K562 (cell line): Measurements from ENCODE around the gene FAM53A. TPM values are rescaled to one million over a fixed set of nuclear protein-coding genes. Genes with fewer than 3 reads are reported as not detected.
A peak's percentile ranks its signal among the peaks of the same experiment; 100 is the strongest.

Source experiments
- BHLHE40 ChIP-seq: IDR thresholded peaks from 2 replicates; pipeline ENCODE4 v1.6.1; 2011; ENCODE audit warnings: low read length, improper control_type of control experiment
- CBFB ChIP-seq: sonication (generic); formaldehyde crosslinking; IDR thresholded peaks from 2 replicates; pipeline ENCODE4 v1.4.0; 2020; ENCODE audit warnings: mild to moderate bottlenecking, missing genetic modification reagents
- ELF1 ChIP-seq: fragments of 200-800 bp; sonication (Bioruptor generic); IDR thresholded peaks from 2 replicates; pipeline ENCODE4 v1.6.1; 2016; ENCODE audit warnings: missing genetic modification characterization, missing compliant biosample characterization
- ELF2 ChIP-seq: fragments of 250-450 bp; sonication (Bioruptor Pico); IDR thresholded peaks from 2 replicates; pipeline ENCODE4 v1.5.0; 2021; ENCODE audit warnings: mild to moderate bottlenecking
- HDGF ChIP-seq: fragments of 450-650 bp; IDR thresholded peaks from 2 replicates; pipeline ENCODE4 v1.6.1; 2016
- HMBOX1 ChIP-seq: sonication (generic); IDR thresholded peaks from 2 replicates; pipeline ENCODE4 v1.6.1; 2016
- HNRNPL ChIP-seq: fragments of 200-400 bp; formaldehyde crosslinking; IDR thresholded peaks from 2 replicates; pipeline ENCODE4 v1.6.1; 2017; ENCODE audit warnings: low read depth, mild to moderate bottlenecking, low read length
- MTF1 ChIP-seq: fragments of 250-450 bp; sonication (Bioruptor Pico); IDR thresholded peaks from 2 replicates; pipeline ENCODE4 v1.9.0; 2021; ENCODE audit warnings: moderate library complexity, mild to moderate bottlenecking, inconsistent platforms, borderline replicate concordance
- NFE2 ChIP-seq: IDR thresholded peaks from 2 replicates; pipeline ENCODE4 v1.6.1; 2014; ENCODE audit warnings: antibody characterized with exemption, low read depth
- NR1H2 ChIP-seq: sonication (generic); formaldehyde crosslinking; IDR thresholded peaks from 2 replicates; pipeline ENCODE4 v1.4.0; 2020; ENCODE audit warnings: mild to moderate bottlenecking, missing genetic modification reagents
- NR2C1 ChIP-seq, 2 experiments: fragments of 450-650 bp; IDR thresholded peaks; 2 replicates each; pipeline ENCODE4 v1.6.1; 2017; ENCODE audit warnings: mild to moderate bottlenecking in 2 of 2, antibody characterized with exemption in 1 of 2, inconsistent platforms in 1 of 2, missing compliant biosample characterization in 1 of 2, missing genetic modification characterization in 1 of 2
- NR3C1 ChIP-seq: sonication (generic); formaldehyde crosslinking; IDR thresholded peaks from 2 replicates; pipeline ENCODE4 v1.8.1; 2022; ENCODE audit warnings: missing genetic modification reagents
- NRF1 ChIP-seq, 2 experiments: fragments of 450-650 bp; IDR thresholded peaks in 1 of 2; conservative IDR thresholded peaks in 1 of 2; 2 replicates each; pipeline ENCODE4 v1.6.1; 2014; ENCODE audit warnings: mild to moderate bottlenecking in 2 of 2
- RB1 ChIP-seq: fragments of 450-650 bp; IDR thresholded peaks from 2 replicates; pipeline ENCODE4 v1.6.1; 2017; ENCODE audit warnings: low read depth, mild to moderate bottlenecking
- RBM14 ChIP-seq: fragments of 200-400 bp; formaldehyde crosslinking; IDR thresholded peaks from 2 replicates; pipeline ENCODE4 v1.6.1; 2018; ENCODE audit warnings: low read depth, mild to moderate bottlenecking, low read length, moderate library complexity, borderline replicate concordance; ENCODE audit not compliant: insufficient read depth
- SNRNP70 ChIP-seq: fragments of 200-400 bp; formaldehyde crosslinking; optimal IDR thresholded peaks from 2 replicates; pipeline ENCODE3; 2017; ENCODE audit warnings: low read depth, low read length
- THAP7 ChIP-seq: fragments of 250-450 bp; sonication (Bioruptor Pico); IDR thresholded peaks from 2 replicates; pipeline ENCODE4 v1.5.0; 2021
- ZBTB33 ChIP-seq: sonication (generic); formaldehyde crosslinking; IDR thresholded peaks from 2 replicates; pipeline ENCODE4 v1.8.1; 2023; ENCODE audit warnings: mild to moderate bottlenecking, missing genetic modification reagents
- ZBTB5 ChIP-seq: fragments of 450-650 bp; IDR thresholded peaks from 2 replicates; pipeline ENCODE4 v1.6.1; 2017; ENCODE audit warnings: antibody characterized with exemption
- ZC3H4 ChIP-seq: sonication (generic); formaldehyde crosslinking; IDR thresholded peaks from 2 replicates; pipeline ENCODE4 v1.9.0; 2021; ENCODE audit warnings: missing genetic modification reagents, borderline replicate concordance
- ZNF384 ChIP-seq: IDR thresholded peaks from 2 replicates; pipeline ENCODE4 v1.6.1; 2012; ENCODE audit warnings: low read depth, low read length, improper control_type of control experiment
- ZNF551 ChIP-seq: fragments of 250-450 bp; sonication (Bioruptor Pico); IDR thresholded peaks from 2 replicates; pipeline ENCODE4 v1.5.0; 2021; ENCODE audit warnings: mild to moderate bottlenecking, moderate library complexity
- ZNF79 ChIP-seq: fragments of 250-450 bp; sonication (Bioruptor Pico); IDR thresholded peaks from 2 replicates; pipeline ENCODE4 v1.4.0; 2020; ENCODE audit warnings: low read depth, mild to moderate bottlenecking, moderate library complexity
- polyA plus RNA-seq, 8 experiments: library from polyadenylated mRNA; depleted of rRNA in 4 of 8; stranded (reverse) in 5 of 8; unstranded in 3 of 8; fragments of >200 nt; fragmentation: Nextera tagmentation in 2 of 8; fragmentation: Illumina TruSeq in 1 of 8; extraction: Ambion mirVana in 2 of 8; extraction: Trizol in 1 of 8; gene quantifications; 2 replicates each; pipeline versions ENCODE4 v1.2.1 to v1.2.3, GENCODE V29; 2011 to 2014; ENCODE audit warnings: inconsistent platforms in 1 of 8, missing spikeins in 1 of 8
- total RNA-seq, 7 experiments: library from RNA; depleted of rRNA in 6 of 7; stranded (reverse); fragments of >200 nt in 6 of 7; fragmentation: Illumina TruSeq in 2 of 7; extraction: Trizol in 2 of 7; gene quantifications; 2 replicates each; pipeline versions ENCODE4 v1.2.1 to v1.2.3, GENCODE V29; 2011 to 2021; ENCODE audit warnings: low replicate concordance in 1 of 7

The FAM53A gene
- total and polyA plus RNA-seq, 9 of the 15 experiments (the other 6 are each of a cell fraction or from before 2014, with no cell fraction given): 0.53 to 2.7 (median 1.4) TPM; not detected in 2

GRCh38 chr4:1720163-1720983 is 36.3 kb upstream of the FAM53A start (continued):
- TF ChIP-seq THAP7 (0 out of 2 replicates have a peak, but pooled peaks have one; percentile 45), ZC3H4 (CRISPR knock-in tag) (peak; percentile 47; the same call in 1 of the 2 replicates), HNRNPL (peak; percentile 73; the same call in 1 of the 2 replicates), ZBTB5 (no peak), ZBTB33 (CRISPR knock-in tag) (peak; percentile 49; the same call in 1 of the 2 replicates), NRF1 (conservative IDR thresholded peaks at IDR 0.05 in 1 of 2, IDR thresholded peaks at IDR 0.05 in 1 of 2) (peak; percentile 92 to 93), CBFB (CRISPR knock-in tag) (0 out of 2 replicates have a peak, but pooled peaks have one; percentile 47), ELF1 (tag) (no peak), NFE2 (no peak), NR1H2 (CRISPR knock-in tag) (no peak), RBM14 (0 out of 2 replicates have a peak, but pooled peaks have one; percentile 75), NR2C1 (IDR thresholded peaks at IDR 0.05) (peak; percentile 35; the same call in 1 of the 2 replicates), NR2C1 (tag; IDR thresholded peaks at IDR 0.05) (peak; percentile 56; the same call in 1 of the 2 replicates), HMBOX1 (no peak), SNRNP70 (no peak), ZNF79 (CRISPR knock-in tag) (no peak), MTF1 (CRISPR knock-in tag) (no peak), BHLHE40 (peak; percentile 59; the same call in 1 of the 2 replicates), ZNF384 (no peak), HDGF (peak; percentile 25; the same call in 1 of the 2 replicates), ELF2 (CRISPR knock-in tag) (no peak), NR3C1 (peak; percentile 74; the same call in 1 of the 2 replicates), RB1 (peak; percentile 80; the same call in 1 of the 2 replicates), ZNF551 (CRISPR knock-in tag) (no peak)
